Smooth muscle cell (in vitro differentiated cells): ENCODE data around the gene COL25A1. TPM values are rescaled to one million over a fixed set of nuclear protein-coding genes. Genes with fewer than 3 reads are reported as not detected.
A peak's percentile ranks its signal among the peaks of the same experiment; 100 is the strongest.

Experiments used
- DNase-seq: peaks from one replicate; lab custom pipeline; 2025; ENCODE audit not compliant: unreplicated experiment; lab: John Stamatoyannopoulos, UW
- H2AFZ ChIP-seq: fragments of 200-600 bp; sonication (generic); 2 replicates; pipeline ENCODE4 v1.6.0; 2016; ENCODE audit warnings: antibody characterized with exemption, low read depth, mild to moderate bottlenecking
- H3F3A ChIP-seq: fragments of 200-600 bp; sonication (generic); 2 replicates; pipeline ENCODE4 v1.6.0; 2017; ENCODE audit warnings: antibody characterized with exemption, low read depth
- H3K27ac ChIP-seq: fragments of 200-600 bp; sonication (generic); 2 replicates; pipeline ENCODE4 v1.5.1; 2016; ENCODE audit warnings: low read depth, mild to moderate bottlenecking
- H3K27me3 ChIP-seq: fragments of 200-600 bp; sonication (generic); 2 replicates; pipeline ENCODE4 v1.6.1; 2016; ENCODE audit warnings: low read depth, mild to moderate bottlenecking
- H3K36me3 ChIP-seq: fragments of 200-600 bp; sonication (generic); 2 replicates; pipeline ENCODE4 v1.5.1; 2016; ENCODE audit warnings: low read depth
- H3K4me1 ChIP-seq: fragments of 200-600 bp; sonication (generic); 2 replicates; pipeline ENCODE4 v1.5.1; 2016; ENCODE audit warnings: low read depth
- H3K4me2 ChIP-seq: fragments of 200-600 bp; sonication (generic); 2 replicates; pipeline ENCODE4 v1.6.0; 2016; ENCODE audit warnings: mild to moderate bottlenecking
- H3K4me3 ChIP-seq: fragments of 200-600 bp; sonication (generic); 2 replicates; pipeline ENCODE4 v1.5.1; 2016; ENCODE audit warnings: mild to moderate bottlenecking
- H3K79me2 ChIP-seq: fragments of 200-600 bp; sonication (generic); 2 replicates; pipeline ENCODE4 v1.6.0; 2016; ENCODE audit warnings: low read depth, mild to moderate bottlenecking
- H3K9ac ChIP-seq: fragments of 200-600 bp; sonication (generic); 2 replicates; pipeline ENCODE4 v1.6.0; 2016; ENCODE audit warnings: low read depth
- H3K9me3 ChIP-seq: fragments of 200-600 bp; sonication (generic); replicated peaks from 2 replicates; pipeline ENCODE4 v1.5.1; 2016; ENCODE audit warnings: low read depth
- H4K20me1 ChIP-seq: fragments of 200-600 bp; sonication (generic); 2 replicates; pipeline ENCODE4 v1.6.0; 2016; ENCODE audit warnings: low read depth
- WGBS: methylation state at CpG from one replicate; pipeline ENCODE4 v1.1.7; 2016; ENCODE audit warnings: low lambda C conversion rate; 5-methylcytosine and 5-hydroxymethylcytosine counted together
- polyA plus RNA-seq: library from polyadenylated mRNA; unstranded; fragments of >200 nt; fragmentation: Nextera tagmentation; extraction: Ambion mirVana; gene quantifications from 2 replicates; pipeline ENCODE4 v1.2.1, GENCODE V29; 2016
- total RNA-seq: library from RNA; depleted of rRNA; stranded (reverse); fragments of >200 nt; gene quantifications from 2 replicates; pipeline ENCODE4 v1.2.3, GENCODE V29; 2014
- TF ChIP-seq, protein P1 (sequence below): fragments of 200-600 bp; sonication (generic); IDR thresholded peaks from 2 replicates; pipeline ENCODE4 v1.5.1; 2017; ENCODE audit warnings: borderline replicate concordance, mild to moderate bottlenecking, antibody characterized with exemption; ENCODE audit not compliant: insufficient read depth, poor library complexity, severe bottlenecking

COL25A1 gene
- total and polyA plus RNA-seq, 2 experiments from 2014 or later, result 2.9 to 4.7 TPM

DNA sequence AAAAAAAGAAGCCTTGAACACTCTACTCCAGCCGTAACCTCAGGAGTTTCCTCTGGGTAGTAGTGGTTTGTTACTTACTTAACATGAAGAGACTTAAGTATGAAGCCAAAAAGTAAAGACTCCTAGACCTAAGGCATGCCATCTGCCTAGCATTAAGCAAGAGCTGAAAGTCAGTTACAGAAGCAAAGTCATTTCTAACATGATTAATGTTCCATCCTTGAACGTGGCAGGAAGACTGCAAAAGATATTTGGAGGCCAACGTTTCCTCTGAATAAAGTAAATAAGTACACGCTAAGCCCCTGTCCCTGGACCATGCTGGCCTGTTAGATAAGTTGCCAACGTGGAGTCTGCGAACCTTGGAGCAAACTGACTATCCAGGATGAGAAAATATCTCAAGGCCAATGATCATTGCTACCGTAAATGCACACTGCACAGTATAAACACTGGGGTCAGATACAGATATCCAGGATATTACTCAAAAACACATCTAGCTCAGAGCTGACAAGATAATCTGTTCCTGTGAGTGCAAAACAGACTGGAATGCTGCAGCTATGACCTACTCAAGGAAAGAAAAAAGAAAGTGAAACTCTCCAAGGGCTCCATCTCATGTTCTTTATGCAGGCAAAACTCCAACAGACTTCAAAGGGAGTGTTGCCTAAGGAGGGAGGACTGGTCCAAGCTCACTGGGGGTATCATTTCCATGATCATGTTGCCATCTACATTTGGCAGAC is 255.8 kb downstream of the COL25A1 start:
- TF ChIP-seq, protein P1, sequence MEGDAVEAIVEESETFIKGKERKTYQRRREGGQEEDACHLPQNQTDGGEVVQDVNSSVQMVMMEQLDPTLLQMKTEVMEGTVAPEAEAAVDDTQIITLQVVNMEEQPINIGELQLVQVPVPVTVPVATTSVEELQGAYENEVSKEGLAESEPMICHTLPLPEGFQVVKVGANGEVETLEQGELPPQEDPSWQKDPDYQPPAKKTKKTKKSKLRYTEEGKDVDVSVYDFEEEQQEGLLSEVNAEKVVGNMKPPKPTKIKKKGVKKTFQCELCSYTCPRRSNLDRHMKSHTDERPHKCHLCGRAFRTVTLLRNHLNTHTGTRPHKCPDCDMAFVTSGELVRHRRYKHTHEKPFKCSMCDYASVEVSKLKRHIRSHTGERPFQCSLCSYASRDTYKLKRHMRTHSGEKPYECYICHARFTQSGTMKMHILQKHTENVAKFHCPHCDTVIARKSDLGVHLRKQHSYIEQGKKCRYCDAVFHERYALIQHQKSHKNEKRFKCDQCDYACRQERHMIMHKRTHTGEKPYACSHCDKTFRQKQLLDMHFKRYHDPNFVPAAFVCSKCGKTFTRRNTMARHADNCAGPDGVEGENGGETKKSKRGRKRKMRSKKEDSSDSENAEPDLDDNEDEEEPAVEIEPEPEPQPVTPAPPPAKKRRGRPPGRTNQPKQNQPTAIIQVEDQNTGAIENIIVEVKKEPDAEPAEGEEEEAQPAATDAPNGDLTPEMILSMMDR, result no peak
- WGBS, result 19% methylated on average over 7 of the region's 7 CpGs
- no peaks in the 10 kb centered on the region for H3K27me3 ChIP-seq
- peak; percentile 2 for DNase-seq
- peaks cover 4% of the 10 kb centered on the region for H3F3A ChIP-seq
- peak overlapping the region; percentile 31 for H3K4me3 ChIP-seq
- H3K27ac ChIP-seq, result peak overlapping the region; percentile 74
- no peaks in the 10 kb centered on the region for H3K9me3 ChIP-seq
- no peaks in the 10 kb centered on the region for H3K4me1 ChIP-seq
- no peaks in the 10 kb centered on the region for H4K20me1 ChIP-seq
- H3K36me3 ChIP-seq, result no peaks in the 10 kb centered on the region
- no peaks in the 10 kb centered on the region for H3K79me2 ChIP-seq
- peak overlapping the region; percentile 78 for H3K4me2 ChIP-seq
- H2AFZ ChIP-seq, result peak overlapping the region; percentile 53
- H3K9ac ChIP-seq, result no peak overlapping the region

DNA sequence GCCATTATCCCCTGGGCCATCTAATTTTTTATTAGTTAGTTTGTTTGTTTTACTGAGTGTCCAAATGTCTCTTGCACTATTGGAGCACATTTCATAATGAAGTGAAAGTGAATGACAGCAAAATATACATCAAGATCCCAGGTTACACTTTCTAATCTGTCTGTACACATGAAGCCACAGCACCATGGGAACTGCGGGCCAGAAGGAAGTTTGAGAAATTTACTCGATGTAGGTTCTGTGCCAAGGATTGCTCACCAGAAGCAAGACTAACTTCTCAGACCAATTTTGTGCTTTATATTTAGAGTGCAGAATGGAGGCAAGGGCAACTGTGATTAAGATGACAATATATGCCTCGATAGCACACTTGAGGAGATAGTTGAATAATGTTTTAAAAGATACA is 258.0 kb downstream of the COL25A1 start:
- Histone ChIP-seq H3K4me1 (no peaks in the 10 kb centered on the region), H2AFZ (no peak overlapping the region), H3K36me3 (no peaks in the 10 kb centered on the region), H3K9ac (no peak overlapping the region), H3K79me2 (no peaks in the 10 kb centered on the region), H4K20me1 (no peaks in the 10 kb centered on the region), H3K27me3 (no peaks in the 10 kb centered on the region), H3K4me3 (no peak overlapping the region), H3K27ac (no peak overlapping the region), H3F3A (peaks cover 4% of the 10 kb centered on the region), H3K4me2 (no peak overlapping the region), H3K9me3 (no peaks in the 10 kb centered on the region)
- TF ChIP-seq, protein P1, result no peak
- DNase-seq, result no peak
- WGBS, result 92% methylated on average over 3 of the region's 3 CpGs

DNA sequence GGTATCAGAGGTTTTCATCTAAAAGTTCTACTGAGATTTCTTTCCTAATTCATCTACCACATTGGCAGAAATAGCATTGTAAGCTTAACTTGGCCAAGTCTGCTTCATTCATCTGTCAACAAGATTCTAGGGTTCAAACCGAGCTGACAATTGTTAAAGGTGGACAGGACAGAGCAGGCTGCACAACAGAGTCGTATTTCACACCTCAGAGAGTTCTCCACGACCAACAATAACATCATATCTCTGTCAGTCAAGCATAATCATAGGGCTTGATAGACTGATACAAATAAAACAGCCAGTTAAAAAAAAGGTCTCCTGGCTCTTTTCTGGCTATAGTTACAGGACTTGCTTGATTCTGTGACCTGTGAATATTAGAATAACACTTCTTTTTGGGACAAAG is 259.2 kb downstream of the COL25A1 start:
- no peak overlapping the region for H3K4me2 ChIP-seq
- H3K36me3 ChIP-seq, result no peaks in the 10 kb centered on the region
- 86% methylated on average over 3 of the region's 3 CpGs for WGBS
- H3K9ac ChIP-seq, result no peak overlapping the region
- H2AFZ ChIP-seq, result no peak overlapping the region
- no peaks in the 10 kb centered on the region for H3K9me3 ChIP-seq
- H4K20me1 ChIP-seq, result no peaks in the 10 kb centered on the region
- TF ChIP-seq, protein P1, result no peak
- no peak overlapping the region for H3K27ac ChIP-seq
- peaks cover 4% of the 10 kb centered on the region for H3F3A ChIP-seq
- H3K4me1 ChIP-seq, result no peaks in the 10 kb centered on the region
- H3K4me3 ChIP-seq, result no peak overlapping the region
- DNase-seq, result no peak
- H3K27me3 ChIP-seq, result no peaks in the 10 kb centered on the region
- no peaks in the 10 kb centered on the region for H3K79me2 ChIP-seq
